NCI-H510A treated with DMSO at 0.1 percent for 48 hours (cell line): ENCODE results near the gene POM121C.
"Not testable (repeated sequence)": the region's sequence is repeated elsewhere in the genome, so short reads cannot be mapped to it uniquely, and the experiment has no call there.

ENCODE experiments used
- DNase-seq: peaks from one replicate; lab custom pipeline; 2025; lab: John Stamatoyannopoulos, UW

Gene POM121C

DNA sequence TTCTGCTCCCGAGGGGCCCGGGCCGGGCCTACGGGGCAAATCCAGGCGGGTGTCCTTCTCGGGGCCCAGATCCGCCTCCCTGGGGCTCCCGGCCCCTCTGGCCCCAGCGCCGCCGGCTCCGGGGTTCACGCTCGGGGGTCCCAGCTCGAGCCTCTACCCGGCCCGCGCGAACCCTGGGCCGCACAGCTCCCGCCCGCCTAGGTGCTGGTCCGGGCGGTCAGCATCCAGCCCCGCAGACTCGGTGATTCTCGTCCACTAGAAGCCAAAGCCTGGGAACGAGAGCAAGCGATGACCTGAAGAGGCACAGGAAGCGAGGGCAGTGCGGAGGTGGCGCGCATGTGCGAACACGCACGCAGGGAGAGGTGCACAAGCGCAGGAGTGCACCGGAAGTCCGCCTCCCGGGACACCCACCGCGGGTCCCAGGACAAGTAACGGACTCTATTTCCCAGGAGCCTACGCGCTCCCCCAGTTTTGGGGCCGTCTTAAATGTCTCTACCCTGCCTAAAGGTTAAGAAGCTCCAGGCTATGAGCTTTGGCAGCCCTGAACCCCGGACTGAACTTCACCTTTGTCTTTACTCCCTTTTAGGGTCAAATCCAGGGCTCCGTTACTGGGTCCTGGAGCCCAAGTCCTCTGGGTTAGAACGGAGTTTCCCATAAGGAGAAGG lies at the start of gene POM121C:
TSS of gene POM121C (minus strand) at position 321 of the 665 bp plus-strand sequence. CDS start 44,803 bp downstream, outside the sequence.
- peak; percentile 48 for DNase-seq

DNA sequence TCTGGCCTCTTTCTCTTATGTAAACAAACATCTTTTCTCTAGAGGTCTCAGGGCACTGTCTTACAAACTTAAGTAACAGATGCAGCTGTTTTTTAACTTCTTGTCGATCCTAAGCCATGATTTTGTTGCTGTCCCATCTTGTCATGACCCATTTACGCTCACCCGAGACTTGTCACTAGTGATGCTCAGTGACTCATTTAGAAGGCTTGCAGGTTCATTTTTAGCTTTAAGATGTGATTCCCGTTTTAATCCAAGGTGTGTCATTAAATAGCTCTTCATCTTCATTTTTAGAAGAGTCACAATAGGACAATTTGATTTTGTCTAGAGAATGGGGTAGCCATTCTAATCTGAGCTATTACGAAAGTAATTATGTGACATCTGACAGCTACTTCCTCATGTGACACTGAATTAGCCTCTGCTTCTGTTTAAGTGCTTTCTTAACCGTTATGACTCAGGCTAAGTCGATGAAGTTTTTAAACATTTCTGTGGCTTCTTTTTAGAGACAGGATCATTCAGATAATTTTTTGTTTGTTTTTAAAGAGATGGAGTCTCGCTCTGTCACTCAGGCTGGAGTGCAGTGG lies 48.7 kb upstream of the POM121C start:
- DNase-seq = no peak

DNA sequence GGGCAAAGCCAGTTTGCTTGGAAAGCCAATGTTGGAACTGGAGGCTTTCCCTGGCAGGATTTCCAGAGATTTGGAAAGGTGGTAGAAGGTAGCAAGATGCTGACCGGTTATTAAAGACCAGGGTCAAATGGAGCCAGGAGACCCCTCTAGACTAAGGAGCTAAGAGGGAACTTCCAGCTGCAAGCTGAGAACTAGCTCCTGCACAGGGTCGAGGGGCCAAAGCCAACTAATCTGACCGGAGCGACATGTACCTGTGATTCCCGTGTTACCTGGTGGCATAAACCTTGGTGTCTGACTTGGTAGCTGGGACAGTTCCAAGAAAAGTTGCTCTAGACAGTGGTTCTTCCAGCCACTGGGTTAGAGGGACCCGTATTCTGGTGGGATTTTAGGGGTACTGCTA lies 47.8 kb upstream of the POM121C start:
- DNase-seq = no peak

DNA sequence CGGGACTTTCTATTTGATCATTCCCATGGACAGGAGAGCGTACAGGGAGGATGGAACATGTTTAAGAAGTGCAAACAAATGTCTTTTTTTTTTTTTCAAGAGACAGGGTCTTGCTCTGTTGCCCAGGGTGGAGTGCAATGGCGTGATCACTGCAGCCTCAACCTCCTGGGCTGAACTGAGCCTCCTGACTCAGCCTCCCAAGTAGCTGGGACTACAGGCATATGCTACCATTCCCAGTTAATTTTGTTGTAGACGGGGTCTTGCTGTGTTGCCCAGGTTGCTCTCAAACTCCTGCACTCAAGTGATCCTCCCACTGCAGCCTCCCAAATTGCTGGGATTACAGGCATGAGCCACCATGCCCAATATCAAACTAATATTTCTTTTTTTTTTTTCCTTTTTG lies 46.5 kb upstream of the POM121C start:
- no peak for DNase-seq

DNA sequence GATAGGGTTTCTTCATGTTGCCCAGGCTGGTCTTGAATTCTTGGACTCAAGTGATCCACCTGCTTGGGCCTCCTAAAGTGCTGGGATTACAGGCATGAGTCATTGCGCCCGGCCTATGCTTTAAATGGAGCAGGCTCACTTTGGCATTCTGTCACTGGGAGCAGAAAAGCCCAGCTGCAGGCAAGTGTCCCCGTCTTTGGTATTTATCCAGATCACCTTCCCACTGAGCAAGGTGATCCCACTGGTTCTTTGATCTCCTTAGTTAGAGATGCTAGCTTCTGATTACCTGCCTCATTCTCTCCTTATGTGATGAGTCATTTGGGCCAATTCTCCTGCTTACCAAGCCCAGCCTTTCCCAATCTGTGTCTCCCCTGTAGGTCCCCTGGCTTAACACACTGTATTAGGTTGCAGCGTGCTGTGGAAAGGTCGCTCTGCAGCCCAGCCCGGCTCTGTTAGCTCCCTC lies 45.3 kb upstream of the POM121C start:
- no peak for DNase-seq

DNA sequence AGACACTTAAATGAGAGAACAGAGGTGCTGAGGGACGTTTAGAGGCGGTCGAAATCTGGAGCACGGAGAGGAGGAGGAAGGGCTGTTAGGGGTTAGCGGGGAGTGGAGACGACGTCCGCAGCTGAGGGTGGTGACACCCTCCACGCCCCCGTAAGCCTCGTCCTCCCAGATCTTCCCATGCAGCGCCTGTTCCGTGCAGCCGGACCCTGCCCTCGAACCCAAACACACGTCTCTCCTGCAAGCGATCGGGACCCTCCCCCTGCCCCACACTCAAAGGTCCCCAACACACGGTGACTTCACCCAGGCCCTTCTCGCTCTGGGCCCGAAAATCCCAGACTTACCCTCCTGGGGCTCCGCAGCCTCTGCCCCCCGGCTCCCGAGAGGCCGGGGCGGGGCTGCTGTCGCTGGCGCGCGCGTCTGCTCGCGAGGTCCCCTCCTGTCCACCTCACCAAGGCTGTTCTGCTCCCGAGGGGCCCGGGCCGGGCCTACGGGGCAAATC lies 41.2 kb upstream of the POM121C start:
- DNase-seq = not testable (repeated sequence)

DNA sequence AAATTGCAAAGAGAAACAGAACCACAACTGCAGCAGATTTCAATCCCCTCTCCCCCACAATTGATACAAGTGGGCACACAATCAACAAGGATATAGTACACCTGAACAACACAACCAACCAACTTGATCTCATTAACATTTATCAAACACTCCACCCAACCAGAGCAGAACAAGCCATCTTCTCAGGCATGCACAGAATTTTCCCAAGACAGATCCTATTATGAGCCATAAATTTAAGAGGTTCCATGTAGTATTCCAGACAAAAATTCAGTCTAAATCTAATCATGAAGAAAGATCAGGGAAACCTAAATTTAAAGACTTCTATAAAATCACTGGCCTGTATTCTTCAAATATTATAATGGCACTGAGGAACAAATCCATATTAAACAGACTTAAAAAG lies 35.6 kb upstream of the POM121C start:
- not testable (repeated sequence) for DNase-seq

DNA sequence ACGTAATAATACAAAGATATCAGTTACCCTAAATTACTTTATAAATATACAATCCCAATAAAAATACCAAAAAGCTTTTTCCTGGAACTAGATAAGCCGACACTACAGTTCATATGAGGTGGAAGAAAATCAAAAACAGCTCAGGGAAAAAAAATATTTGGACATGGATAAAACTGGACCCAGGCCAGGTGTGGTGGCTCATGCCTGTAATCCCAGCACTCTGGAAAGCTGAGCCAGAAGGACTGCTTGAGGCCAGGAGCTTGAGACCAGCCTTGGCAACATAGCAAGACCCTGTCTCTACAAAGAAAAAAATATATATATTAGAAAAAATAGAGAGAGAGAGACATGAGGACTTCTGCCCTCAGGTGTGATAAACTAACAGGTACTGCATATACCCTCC lies 32.7 kb upstream of the POM121C start:
- DNase-seq = not testable (repeated sequence)

DNA sequence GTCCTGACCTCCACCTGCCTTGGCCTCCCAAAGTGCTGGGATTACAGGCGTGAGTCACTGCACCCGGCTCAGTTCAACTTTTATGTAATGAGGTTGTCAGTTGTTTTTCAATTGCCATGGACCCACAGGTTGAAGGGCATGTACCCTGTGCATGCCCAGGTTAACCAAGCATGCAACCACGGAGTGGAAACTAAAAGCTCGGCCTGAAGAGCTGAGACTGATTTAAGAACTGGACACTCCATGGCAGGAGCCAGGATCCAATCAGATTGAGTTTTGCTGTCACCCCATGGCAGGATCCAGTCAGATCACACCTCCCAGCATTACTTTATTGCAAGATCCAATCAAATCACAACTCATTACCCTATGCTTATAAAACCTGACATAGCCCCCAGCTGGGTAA lies 22.9 kb upstream of the POM121C start:
- not testable (repeated sequence) for DNase-seq

DNA sequence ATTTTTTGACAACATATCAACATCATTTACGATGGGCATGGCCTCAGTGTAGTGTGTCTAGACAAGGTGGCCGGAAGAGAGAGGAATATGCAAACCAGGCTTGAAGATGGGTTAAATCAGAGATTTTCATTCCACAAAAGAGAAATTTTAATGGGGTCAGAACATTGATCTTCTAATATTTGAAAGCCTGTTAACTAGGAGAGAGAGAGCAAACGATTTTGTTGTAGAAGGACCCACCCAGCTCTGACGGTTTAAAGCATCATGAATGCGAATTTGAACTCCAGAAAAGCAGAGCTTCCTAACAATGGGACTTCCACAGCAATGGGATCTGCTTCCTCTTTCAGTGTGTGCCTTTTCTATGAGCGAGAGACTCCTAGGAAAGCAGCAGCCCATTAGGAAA lies 5.9 kb upstream of the POM121C start, which contains the start of gene SPDYE5:
TSS of gene SPDYE5 (plus strand) at position 301 of the 400 bp plus-strand sequence. CDS start 1,728 bp downstream, outside the sequence.
- not testable (repeated sequence) for DNase-seq

DNA sequence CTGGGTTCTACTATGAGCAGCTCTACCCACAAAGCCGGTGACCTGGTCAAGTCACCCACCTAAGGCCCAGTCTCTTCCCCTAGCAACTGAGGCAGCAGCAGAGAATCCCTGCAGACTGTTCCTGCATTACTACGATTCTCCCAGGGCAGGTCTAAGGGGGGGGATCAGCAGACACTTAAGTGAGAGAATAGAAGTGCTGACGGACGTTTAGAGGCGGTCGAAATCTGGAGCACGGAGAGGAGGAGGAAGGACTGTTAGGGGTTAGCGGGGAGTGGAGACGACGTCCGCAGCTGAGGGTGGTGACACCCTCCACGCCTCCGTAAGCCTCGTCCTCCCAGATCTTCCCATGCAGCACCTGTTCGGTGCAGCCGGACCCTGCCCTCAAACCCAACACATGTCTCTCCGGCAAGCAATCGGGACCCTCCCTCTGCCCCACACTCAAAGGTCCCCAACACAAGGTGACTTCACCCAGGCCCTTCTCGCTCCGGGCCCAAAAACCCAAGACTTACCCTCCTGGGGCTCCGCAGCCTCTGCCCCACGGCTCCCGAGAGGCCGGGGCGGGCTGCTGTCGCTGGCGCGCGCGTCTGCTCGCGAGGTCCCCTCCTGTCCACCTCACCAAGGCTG lies 632 bp downstream of the POM121C start:
- DNase-seq = not testable (repeated sequence)

DNA sequence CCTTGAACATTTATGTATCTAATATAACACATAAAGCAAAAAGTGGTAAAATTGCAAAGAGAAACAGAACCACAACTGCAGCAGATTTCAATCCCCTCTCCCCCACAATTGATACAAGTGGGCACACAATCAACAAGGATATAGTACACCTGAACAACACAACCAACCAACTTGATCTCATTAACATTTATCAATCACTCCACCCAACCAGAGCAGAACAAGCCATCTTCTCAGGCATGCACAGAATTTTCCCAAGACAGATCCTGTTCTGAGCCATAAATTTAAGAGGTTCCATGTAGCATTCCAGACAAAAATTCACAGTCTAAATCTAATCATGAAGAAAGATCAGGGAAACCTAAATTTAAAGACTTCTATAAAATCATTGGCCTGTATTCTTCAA lies 5.8 kb downstream of the POM121C start:
- DNase-seq = not testable (repeated sequence)

DNA sequence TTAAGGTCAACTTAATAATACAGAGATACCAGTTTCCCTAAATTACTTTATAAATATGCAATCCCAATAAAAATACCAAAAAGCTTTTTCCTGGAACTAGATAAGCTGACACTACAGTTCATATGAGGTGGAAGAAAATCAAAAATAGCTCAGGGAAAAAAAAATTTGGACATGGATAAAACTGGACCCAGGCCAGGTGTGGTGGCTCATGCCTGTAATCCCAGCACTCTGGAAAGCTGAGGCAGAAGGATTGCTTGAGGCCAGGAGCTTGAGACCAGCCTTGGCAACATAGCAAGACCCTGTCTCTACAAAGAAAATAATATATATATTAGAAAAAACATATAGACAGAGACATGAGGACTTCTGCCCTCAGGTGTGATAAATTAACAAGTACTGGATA lies 8.6 kb downstream of the POM121C start:
- DNase-seq = not testable (repeated sequence)

DNA sequence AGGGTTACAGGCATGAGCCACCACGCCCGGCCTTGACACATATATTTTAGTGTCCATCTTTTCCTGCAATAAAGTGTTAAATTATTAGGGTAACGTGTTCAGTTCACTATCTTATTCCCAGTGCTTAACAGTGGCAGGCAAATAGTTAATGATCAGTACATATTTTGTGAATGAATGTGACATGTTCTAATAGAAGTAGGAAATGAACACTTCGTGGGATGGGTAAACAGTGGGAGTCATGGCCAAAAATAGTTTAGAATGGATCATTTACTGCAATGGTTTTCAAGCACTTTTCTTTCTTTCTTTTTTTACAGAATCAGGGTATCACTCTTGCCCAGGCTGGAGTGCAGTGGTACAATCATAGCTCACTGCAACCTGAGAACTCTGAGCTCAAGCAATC lies 15.9 kb downstream of the POM121C start:
- DNase-seq = not testable (repeated sequence)

DNA sequence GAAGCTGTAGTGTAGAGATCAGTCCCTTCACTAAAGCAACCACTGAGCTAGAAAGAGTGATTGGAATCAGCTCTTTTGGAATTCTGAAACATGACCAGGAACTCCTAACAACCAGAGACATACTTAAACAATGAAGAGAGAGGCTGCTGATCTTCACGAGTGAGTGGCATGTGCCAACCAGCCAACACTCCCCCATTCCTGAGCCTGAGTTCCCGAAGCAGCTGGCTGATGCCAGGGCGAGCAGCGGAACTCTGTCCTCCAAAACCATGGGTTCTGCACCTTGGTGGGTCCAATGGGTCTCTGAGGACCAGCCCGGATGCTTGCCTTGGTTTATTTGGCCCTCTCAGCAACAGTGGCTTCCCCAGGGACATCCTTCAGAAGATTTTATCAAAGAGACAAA lies 25.6 kb downstream of the POM121C start:
- DNase-seq = not testable (repeated sequence)

DNA sequence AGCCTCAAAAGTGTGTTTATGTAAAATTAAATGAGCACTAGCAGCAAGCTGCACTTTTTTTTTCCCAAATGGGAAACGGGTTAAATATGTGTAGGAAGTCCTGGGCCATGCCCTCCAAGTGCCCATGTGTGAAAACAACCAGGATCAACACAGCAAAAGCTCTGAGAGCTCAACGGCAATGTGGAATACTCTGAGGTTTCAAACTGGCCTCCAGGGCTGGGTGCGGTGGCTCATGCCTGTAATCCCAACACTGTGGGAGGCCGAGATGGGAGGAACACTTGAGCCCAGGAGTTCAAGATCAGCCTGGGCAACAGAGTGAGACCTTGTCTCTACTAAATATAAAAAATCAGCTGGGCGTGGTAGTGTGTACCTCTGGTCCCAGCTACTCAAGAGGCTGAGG lies 28.1 kb downstream of the POM121C start:
- DNase-seq = not testable (repeated sequence)

DNA sequence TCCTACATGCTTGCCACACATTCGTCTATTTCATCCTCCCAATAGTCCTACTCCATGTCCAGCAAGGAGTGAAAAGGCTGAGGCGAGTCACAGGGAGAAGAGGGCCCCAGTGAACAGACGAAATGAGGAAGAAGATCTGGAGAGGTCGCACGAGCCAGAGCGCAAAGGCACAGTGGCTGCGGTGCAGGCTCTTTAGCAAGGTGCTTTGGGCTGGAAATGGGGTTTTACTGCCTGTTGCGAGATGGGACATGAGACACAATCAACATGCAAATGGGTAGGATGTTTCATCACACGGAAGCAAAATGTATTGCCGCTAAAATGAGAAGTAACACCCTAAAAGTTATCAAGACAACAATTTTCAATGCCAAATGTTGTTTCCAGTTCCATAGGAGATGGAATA lies 29.7 kb downstream of the POM121C start:
- not testable (repeated sequence) for DNase-seq

DNA sequence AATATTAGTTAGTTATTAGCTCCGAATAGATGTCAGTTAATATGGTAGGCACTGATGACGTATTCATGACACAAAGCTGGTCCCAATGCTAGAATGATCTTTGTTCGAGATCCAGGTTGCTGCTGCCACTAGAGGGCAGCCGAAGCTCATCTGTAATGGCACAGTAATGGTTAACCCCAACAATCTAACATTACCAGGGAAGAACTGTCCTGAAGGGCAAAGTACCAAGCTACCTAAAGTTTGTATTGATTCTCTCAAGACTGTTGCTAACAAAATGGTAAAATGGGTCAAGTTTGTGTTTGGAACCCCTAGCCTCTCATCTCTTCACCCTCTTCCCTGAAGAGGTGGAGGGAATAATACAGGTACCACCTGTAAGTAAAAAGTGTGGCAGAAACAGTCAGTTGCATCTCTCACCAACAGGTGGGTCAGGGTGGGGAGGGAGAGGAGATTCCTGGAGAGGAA lies 33.6 kb downstream of the POM121C start:
- not testable (repeated sequence) for DNase-seq

DNA sequence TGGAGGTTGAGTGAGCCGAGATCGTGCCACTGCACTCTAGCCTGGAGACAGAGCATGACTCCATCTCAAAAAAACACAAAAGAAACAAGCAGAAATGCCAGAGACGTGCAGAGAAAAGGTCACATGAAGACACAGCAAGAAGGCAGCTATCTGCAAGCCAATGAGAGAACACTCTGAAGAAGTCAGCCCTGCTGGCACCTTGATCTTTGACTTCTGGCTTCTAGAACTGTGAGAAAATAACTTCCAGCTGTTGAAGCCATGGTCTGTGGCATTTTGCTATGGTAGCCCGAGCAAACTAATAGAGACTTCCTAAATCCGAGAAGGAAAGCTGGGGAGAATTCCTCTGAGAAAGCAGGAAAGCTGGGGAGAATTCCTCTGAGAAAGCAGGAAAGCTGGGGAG lies 36.2 kb downstream of the POM121C start:
- not testable (repeated sequence) for DNase-seq

DNA sequence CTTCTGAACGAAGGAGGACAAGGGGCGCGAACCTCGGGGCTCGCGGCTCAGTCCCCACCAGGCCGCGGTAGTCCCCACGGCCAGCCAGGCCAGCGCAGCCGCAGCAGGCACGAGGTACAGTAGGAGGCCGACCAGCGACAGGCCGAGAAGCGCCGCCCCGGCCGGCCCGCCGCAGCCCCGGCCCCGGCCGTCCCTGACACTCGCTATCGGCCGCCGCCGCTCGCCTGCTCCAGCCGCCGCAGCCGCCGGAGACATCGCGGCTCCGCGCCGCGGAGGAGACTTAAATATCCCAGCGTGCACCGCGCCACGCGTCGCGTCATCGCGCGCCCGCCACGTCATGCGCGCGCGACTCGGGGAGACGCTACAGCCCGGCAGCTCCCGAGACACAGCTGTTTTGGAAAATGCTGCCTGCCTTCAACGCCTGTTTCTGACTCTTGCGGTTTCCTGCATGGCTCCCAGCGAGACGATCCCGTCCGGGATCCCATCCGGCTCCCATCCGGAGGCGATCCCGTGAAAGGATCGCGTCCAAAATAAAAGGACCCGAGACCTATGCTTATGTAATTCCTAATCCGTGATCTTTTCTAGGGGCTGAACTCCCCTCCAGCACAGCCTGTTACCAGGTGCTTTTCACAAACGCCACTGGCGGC lies 43.5 kb downstream of the POM121C start:
- not testable (repeated sequence) for DNase-seq

DNA sequence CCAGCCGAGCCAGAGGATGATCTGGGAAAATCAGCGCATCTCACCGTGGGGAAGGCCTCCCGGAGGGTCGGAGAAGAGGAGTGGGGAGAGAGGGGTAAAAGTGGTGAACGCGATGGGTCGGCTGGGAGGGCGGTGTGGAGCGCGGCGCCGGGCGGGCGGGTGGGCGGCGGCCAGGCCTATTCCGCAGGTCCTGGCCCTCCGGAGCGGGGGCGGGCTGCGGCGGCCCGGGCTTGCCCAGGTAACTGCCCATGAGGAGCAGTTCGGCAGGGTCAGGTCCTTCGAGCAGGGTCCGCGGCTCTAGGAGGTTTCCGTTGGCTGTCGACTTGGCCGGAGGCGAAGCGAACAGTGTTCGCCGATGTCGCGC lies 44.0 kb downstream of the POM121C start:
- not testable (repeated sequence) for DNase-seq

DNA sequence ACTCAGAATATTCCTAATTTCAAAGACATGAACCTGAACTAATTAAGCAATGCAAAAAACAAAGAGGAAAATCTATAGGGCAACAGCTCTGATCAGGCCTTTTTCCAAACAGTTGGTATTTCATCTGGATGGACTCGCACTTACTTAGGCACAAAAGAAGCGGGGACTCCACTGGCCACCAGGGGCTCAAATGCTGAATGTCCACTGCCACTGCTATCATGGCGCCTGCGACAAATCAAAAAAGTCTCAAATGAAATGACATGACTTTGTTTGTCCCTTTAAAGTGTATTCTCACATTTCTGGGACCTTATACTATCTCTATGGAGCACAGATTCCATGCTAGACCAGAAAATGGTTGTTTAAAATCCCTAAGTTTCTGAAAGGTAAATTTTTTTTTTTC lies 47.1 kb downstream of the POM121C start:
- DNase-seq = not testable (repeated sequence)
